RWPE2 (cell line): ENCODE measurements around the gene COG7.
"Not testable (repeated sequence)": the region's sequence is repeated elsewhere in the genome, so short reads cannot be mapped to it uniquely, and the experiment has no call there.

Experiments used
- ATAC-seq: fragments of 200-7000 bp; cut with Tn5 transposase; 3 replicates; pipeline ENCODE4 v1.9.1; 2021; ENCODE audit warnings: low read depth
- DNase-seq: peaks from one replicate; pipeline ENCODE4 v3.0.0-alpha.2; 2020; ENCODE audit warnings: low spot score
- H3K27ac ChIP-seq: fragments of 450-650 bp; 2 replicates; pipeline ENCODE4 v1.5.1; 2017; ENCODE audit warnings: mild to moderate bottlenecking; ENCODE audit not compliant: poor library complexity, severe bottlenecking
- H3K27me3 ChIP-seq: fragments of 250-450 bp; sonication (Bioruptor Pico); 2 replicates; pipeline ENCODE4 v1.5.1; 2021; ENCODE audit warnings: mild to moderate bottlenecking, moderate library complexity; ENCODE audit not compliant: insufficient read depth, poor library complexity, severe bottlenecking
- H3K36me3 ChIP-seq: fragments of 250-450 bp; sonication (Bioruptor Pico); 2 replicates; pipeline ENCODE4 v1.5.1; 2020; ENCODE audit warnings: low read depth, mild to moderate bottlenecking, moderate library complexity
- H3K4me1 ChIP-seq: fragments of 250-450 bp; sonication (Bioruptor Pico); 2 replicates; pipeline ENCODE4 v1.5.1; 2021; ENCODE audit warnings: mild to moderate bottlenecking, moderate library complexity; ENCODE audit not compliant: insufficient read depth, poor library complexity, severe bottlenecking
- H3K4me3 ChIP-seq: fragments of 250-450 bp; sonication (Bioruptor Pico); 2 replicates; pipeline ENCODE4 v1.5.1; 2021; ENCODE audit warnings: mild to moderate bottlenecking, moderate library complexity; ENCODE audit not compliant: severe bottlenecking
- H3K9me3 ChIP-seq: fragments of 250-450 bp; sonication (Bioruptor Pico); 2 replicates; pipeline ENCODE4 v1.5.1; 2021; ENCODE audit warnings: mild to moderate bottlenecking, moderate library complexity; ENCODE audit not compliant: severe bottlenecking
- TF ChIP-seq, protein P1 (sequence below): fragments of 450-650 bp; IDR thresholded peaks from one replicate; pipeline ENCODE4 v1.5.1; 2017; ENCODE audit warnings: mild to moderate bottlenecking, moderate library complexity; ENCODE audit not compliant: poor library complexity, severe bottlenecking

COG7 gene

DNA sequence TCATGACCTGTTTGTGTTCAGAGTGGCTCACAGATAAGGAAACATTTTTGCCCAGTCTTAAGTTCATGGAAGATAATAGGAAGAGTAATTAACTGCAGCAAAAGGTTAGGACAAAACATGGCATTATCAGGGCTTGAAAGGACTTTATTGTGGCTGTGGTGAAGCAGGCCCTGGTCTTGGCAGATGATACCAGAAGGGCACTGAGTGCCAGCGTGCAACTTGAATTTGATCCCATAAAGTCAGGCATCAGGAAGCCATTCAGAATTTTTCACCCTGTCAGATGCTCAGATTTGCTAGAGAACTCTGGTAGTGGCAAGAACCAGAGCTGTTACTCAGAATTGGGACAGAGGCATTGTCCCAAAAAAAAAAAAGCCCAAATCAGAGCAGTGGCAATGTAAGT lies 11.2 kb upstream of the COG7 start:
- TF ChIP-seq, protein P1, sequence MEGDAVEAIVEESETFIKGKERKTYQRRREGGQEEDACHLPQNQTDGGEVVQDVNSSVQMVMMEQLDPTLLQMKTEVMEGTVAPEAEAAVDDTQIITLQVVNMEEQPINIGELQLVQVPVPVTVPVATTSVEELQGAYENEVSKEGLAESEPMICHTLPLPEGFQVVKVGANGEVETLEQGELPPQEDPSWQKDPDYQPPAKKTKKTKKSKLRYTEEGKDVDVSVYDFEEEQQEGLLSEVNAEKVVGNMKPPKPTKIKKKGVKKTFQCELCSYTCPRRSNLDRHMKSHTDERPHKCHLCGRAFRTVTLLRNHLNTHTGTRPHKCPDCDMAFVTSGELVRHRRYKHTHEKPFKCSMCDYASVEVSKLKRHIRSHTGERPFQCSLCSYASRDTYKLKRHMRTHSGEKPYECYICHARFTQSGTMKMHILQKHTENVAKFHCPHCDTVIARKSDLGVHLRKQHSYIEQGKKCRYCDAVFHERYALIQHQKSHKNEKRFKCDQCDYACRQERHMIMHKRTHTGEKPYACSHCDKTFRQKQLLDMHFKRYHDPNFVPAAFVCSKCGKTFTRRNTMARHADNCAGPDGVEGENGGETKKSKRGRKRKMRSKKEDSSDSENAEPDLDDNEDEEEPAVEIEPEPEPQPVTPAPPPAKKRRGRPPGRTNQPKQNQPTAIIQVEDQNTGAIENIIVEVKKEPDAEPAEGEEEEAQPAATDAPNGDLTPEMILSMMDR = no peak
- Histone ChIP-seq H3K27me3 (no peaks in the 10 kb centered on the region), H3K36me3 (peaks cover 33% of the 10 kb centered on the region), H3K9me3 (no peaks in the 10 kb centered on the region), H3K4me1 (peaks cover 12% of the 10 kb centered on the region), H3K4me3 (no peak overlapping the region), H3K27ac (no peak overlapping the region)
- DNase-seq (no peak), ATAC-seq (no peak)

- not testable (repeated sequence) for ATAC-seq, H3K27ac ChIP-seq, H3K27me3 ChIP-seq, H3K4me3 ChIP-seq, DNase-seq, H3K9me3 ChIP-seq
- Histone ChIP-seq H3K4me1 (peaks cover 12% of the 10 kb centered on the region), H3K36me3 (peaks cover 21% of the 10 kb centered on the region)
Observed at GRCh38 chr16:23462994-23463393, 10.0 kb upstream of the COG7 start.

DNA sequence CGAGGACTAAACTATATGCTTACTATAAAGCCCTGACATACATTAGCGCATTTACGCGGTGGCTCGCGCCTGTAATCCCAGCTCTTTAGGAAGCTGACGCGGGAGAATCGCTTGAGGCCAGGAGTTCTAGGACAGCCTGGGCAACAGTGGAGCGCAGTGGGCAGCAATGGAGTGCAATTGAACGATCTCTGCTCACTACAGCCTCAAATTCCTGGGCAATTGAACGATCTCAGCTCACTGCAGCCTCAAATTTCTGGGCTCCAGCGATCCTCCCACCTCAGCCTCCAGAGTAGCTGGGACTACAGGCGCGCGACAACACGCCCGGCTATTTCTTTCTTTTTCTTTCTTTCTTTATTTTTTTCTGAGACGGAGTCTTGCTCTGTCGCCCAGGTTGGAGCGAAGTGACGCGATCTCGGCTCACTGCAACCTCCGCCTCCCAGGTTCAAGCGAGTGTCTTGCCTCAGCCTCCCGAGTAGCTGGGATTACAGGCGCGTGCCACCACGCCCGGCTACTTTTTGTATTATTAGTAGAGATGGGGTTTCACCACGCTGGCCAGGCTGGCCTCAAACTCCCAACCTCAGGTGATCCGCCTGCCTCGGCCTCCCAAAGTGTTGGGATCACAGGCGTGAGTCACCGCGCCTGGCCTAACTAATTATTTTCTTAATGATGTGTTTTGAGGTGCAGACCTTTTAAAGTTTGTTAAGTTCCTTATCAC lies 506 bp upstream of the COG7 start:
- Histone ChIP-seq H3K9me3 (no peaks in the 10 kb centered on the region), H3K4me3 (peak overlapping the region; percentile 55), H3K36me3 (peaks cover 4% of the 10 kb centered on the region; the same call in 1 of the 2 replicates), H3K4me1 (peaks cover 8% of the 10 kb centered on the region), H3K27me3 (no peaks in the 10 kb centered on the region), H3K27ac (peak overlapping the region; percentile 51)
- no peak for DNase-seq
- TF ChIP-seq, protein P1 = no peak
- peak; percentile 20 for ATAC-seq

- TF ChIP-seq, protein P1 = no peak
- H3K4me3 ChIP-seq = peak overlapping the region; percentile 55
- H3K27ac ChIP-seq = peak overlapping the region; percentile 51
- H3K27me3 ChIP-seq = no peaks in the 10 kb centered on the region
- H3K36me3 ChIP-seq = peaks cover 4% of the 10 kb centered on the region; the same call in 1 of the 2 replicates
- DNase-seq = no peak
- no peaks in the 10 kb centered on the region for H3K9me3 ChIP-seq
- H3K4me1 ChIP-seq = peaks cover 8% of the 10 kb centered on the region
- no peak for ATAC-seq
Observed at GRCh38 chr16:23452221-23452571, 793 bp downstream of the COG7 start.

GRCh38 chr16:23448392-23448791 lies 4.6 kb downstream of the COG7 start:
- H3K4me1 ChIP-seq = peaks cover 8% of the 10 kb centered on the region
- DNase-seq (no peak), ATAC-seq (0 out of 3 replicates have a peak, but pooled peaks have one; percentile 12)
- TF ChIP-seq, protein P1 = no peak
- H3K9me3 ChIP-seq = no peaks in the 10 kb centered on the region
- peaks cover 24% of the 10 kb centered on the region for H3K36me3 ChIP-seq
- H3K27me3 ChIP-seq = no peaks in the 10 kb centered on the region
- H3K27ac ChIP-seq = no peak overlapping the region
- no peak overlapping the region for H3K4me3 ChIP-seq

- not testable (repeated sequence) for H3K4me3 ChIP-seq, DNase-seq, ATAC-seq, H3K4me1 ChIP-seq, H3K9me3 ChIP-seq, H3K27ac ChIP-seq, H3K27me3 ChIP-seq
- H3K36me3 ChIP-seq = peaks cover 66% of the 10 kb centered on the region
Observed at GRCh38 chr16:23437542-23437941, 15.4 kb downstream of the COG7 start.
